GM06990 (cell line): ENCODE data around the gene ZNF212.

ENCODE experiments used
- DNase-seq: peaks from one replicate; pipeline ENCODE4 v3.0.0-alpha.2; 2011; ENCODE audit not compliant: insufficient read length; ENCODE audit errors: extremely low read depth
- H3K27me3 ChIP-seq: replicated peaks from 2 replicates; pipeline ENCODE4 v1.6.0; 2011; ENCODE audit warnings: low read length; ENCODE audit not compliant: control insufficient read depth, insufficient read depth
- H3K36me3 ChIP-seq: 2 replicates; pipeline ENCODE4 v1.5.1; 2011; ENCODE audit warnings: low read length; ENCODE audit not compliant: control insufficient read depth, insufficient read depth
- H3K4me3 ChIP-seq: replicated peaks from 2 replicates; pipeline ENCODE4 v1.5.1; 2011; ENCODE audit warnings: low read depth, mild to moderate bottlenecking, control low read depth, low read length
- CTCF ChIP-seq: IDR thresholded peaks from 2 replicates; pipeline ENCODE4 v1.5.1; 2011; ENCODE audit warnings: low read length, control low read depth, mild to moderate bottlenecking, inconsistent platforms; ENCODE audit not compliant: insufficient read depth, poor library complexity, severe bottlenecking

Gene ZNF212

GRCh38 chr7:149291781-149292461 lies 52.5 kb downstream of the ZNF212 start:
- Histone ChIP-seq H3K4me3 (no peak overlapping the region), H3K36me3 (peaks cover 2% of the 10 kb centered on the region; the same call in 1 of the 2 replicates), H3K27me3 (no peaks in the 10 kb centered on the region)
- no peak for TF ChIP-seq CTCF
- no peak for DNase-seq

- TF ChIP-seq CTCF = no peak
- DNase-seq = no peak
- Histone ChIP-seq H3K4me3 (no peak overlapping the region), H3K27me3 (no peaks in the 10 kb centered on the region), H3K36me3 (peaks cover 2% of the 10 kb centered on the region; the same call in 1 of the 2 replicates)
These were observed 53.0 kb downstream of the ZNF212 start for GRCh38 chr7:149292462-149292823.

GRCh38 chr7:149293338-149293737 lies 53.9 kb downstream of the ZNF212 start:
- no peak for TF ChIP-seq CTCF
- Histone ChIP-seq H3K4me3 (no peak overlapping the region), H3K36me3 (peaks cover 2% of the 10 kb centered on the region; the same call in 1 of the 2 replicates), H3K27me3 (no peaks in the 10 kb centered on the region)
- DNase-seq = no peak

- H3K36me3 ChIP-seq = peaks cover 2% of the 10 kb centered on the region; the same call in 1 of the 2 replicates
- no peak for TF ChIP-seq CTCF
- H3K27me3 ChIP-seq = no peaks in the 10 kb centered on the region; the same call in 1 of the 2 replicates
- DNase-seq = no peak
- no peak overlapping the region for H3K4me3 ChIP-seq
These were observed 54.6 kb downstream of the ZNF212 start for GRCh38 chr7:149293946-149294633.

- no peak for DNase-seq
- no peak for TF ChIP-seq CTCF
- no peaks in the 10 kb centered on the region; the same call in 1 of the 2 replicates for H3K27me3 ChIP-seq
- no peak overlapping the region for H3K4me3 ChIP-seq
- no peaks in the 10 kb centered on the region; the same call in 1 of the 2 replicates for H3K36me3 ChIP-seq
These were observed 55.4 kb downstream of the ZNF212 start for GRCh38 chr7:149294634-149295480.
